SH-SY5Y (cell line): Measurements from ENCODE around the gene G6PC1.

ENCODE experiments used
- GATA2 ChIP-seq: IDR thresholded peaks from 2 replicates; pipeline ENCODE4 v1.6.1; 2011; ENCODE audit warnings: mild to moderate bottlenecking, low read depth, low read length
- GATA3 ChIP-seq: IDR thresholded peaks from 2 replicates; pipeline ENCODE4 v1.6.1; 2011; ENCODE audit warnings: low read depth, mild to moderate bottlenecking, low read length, moderate library complexity

G6PC1 gene

DNA sequence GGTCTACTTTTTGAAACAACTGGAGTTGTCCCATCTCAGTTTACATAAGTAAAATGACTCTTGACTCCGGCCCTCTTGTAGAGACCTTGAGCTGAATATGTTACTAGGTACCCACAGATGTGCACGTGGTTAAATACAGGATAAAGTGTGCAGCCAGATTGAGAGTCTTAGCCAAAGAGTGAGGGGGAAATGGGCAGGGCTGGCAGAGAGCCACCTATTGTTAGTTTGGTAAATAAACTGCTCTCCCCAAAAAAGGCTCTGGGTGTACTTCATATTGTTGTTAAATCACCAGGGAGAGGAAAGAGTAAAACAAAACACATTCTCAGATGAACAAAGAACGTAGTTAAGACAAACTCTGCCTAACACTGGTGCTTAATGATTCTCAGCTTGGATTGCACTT is 20.3 kb downstream of the G6PC1 start:
- TF ChIP-seq GATA2 (no peak), GATA3 (no peak)

DNA sequence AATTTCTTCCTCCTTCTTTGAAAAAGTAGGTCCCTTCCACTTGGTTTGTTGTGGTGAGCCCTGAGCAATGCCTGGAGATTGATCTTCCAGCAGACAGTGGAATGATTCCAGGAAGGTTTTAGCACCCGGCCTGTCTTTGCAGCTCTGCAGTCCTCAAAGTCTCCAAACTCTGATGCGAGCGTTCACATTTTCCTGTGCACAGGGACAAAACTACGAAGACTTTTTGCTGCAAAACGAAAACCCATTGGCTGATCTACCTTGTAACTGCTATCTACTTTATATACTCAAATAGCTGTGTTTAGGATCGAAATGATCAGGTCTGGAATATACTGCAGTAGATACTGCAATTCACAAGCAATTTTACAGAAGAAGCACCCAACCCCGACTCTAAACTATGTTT is 21.7 kb downstream of the G6PC1 start:
- TF ChIP-seq GATA2 (no peak), GATA3 (no peak)

DNA sequence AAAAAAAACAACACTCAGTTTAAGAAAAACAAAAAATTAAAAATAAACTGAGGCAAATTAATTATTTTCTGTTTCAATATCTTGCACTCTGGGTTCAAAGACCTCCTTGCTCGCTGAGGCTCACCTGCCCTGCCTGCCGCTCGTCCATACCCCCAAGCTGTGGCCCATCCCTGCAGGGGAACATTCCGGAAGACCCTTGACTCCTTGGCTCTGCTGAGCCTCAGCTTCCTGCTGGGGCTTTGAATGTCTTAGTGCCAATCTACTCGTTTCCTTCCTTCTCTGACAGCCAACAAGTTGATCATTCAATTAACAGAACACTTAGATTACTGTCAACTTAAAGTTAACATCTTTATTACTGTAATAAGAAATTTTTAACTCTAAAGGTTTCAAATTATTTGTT is 24.3 kb downstream of the G6PC1 start:
- TF ChIP-seq GATA2 (no peak), GATA3 (no peak)

- no peak for TF ChIP-seq GATA3
- TF ChIP-seq GATA2: no peak
These were observed 28.3 kb downstream of the G6PC1 start for GRCh38 chr17:42928714-42929496.

DNA sequence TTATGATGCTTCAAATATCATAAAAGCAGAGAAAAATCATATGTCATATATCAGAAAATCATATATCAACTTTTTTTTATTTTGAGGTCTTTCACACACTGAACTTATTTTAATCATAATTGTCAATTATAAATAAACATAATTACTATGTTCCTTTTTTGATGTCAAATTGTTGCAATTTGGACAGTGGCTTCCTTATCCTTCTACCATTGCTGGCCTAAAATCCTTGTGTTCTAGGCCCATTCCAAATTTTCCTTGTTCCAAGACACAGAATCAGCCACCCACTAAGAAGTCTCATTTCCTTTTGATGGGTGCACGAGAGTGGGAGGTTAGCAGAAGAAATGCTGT is 28.9 kb downstream of the G6PC1 start:
- TF ChIP-seq GATA2 (no peak), GATA3 (no peak)

DNA sequence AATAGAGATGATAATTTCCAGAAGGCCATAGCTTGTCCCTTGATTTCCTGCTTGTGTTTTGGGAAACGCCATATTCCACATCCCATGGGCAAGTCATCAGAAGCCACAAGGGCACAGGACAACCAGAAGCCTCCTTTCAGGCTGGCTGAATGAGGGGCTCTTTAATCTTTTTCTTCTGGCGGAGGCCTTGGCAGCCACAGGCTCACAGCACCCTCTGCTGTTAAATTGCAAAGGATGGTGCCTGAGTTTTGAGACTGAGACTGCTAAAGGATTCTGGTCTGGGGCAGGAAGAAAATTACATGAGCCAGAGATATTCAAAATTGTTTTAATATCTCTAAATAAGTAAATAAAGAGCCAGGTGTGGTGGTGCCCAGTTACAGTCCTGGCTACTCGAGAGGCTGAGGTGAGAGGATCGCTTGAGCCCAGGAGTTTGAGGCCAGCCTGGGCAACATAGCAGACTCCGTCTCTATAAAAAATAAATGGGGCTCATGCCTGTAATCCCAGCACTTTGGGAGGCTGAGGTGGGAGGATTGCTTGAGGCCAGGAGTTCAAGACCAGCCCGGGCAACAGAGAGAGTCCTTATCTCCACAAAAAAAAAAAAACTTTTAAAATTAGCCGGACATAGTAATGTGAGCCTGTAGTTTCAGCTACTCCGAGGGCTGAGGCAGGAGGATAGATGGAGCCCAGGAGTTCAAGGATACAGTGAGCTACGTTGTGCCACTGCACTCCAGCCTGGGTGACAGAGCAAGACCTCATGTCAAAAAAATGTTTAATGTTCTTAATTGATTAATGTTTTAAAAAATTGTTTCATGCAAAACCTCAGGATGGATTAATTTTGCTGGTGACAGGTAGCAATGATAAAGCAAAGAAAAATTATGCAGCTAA is 37.4 kb downstream of the G6PC1 start:
- no peak for TF ChIP-seq GATA2
- TF ChIP-seq GATA3: no peak

- no peak for TF ChIP-seq GATA3
- no peak for TF ChIP-seq GATA2
These were observed 43.6 kb downstream of the G6PC1 start for GRCh38 chr17:42944211-42944610.

- TF ChIP-seq GATA2 (no peak), GATA3 (no peak)
These were observed 46.2 kb downstream of the G6PC1 start for GRCh38 chr17:42946812-42947211.

GRCh38 chr17:42950044-42950783 is 49.6 kb downstream of the G6PC1 start:
- TF ChIP-seq GATA2 (no peak), GATA3 (no peak)
